HTR-8/SVneo (cell line): Measurements from ENCODE around the gene DBX2.
"Not testable (repeated sequence)": the region's sequence is repeated elsewhere in the genome, so short reads cannot be mapped to it uniquely, and the experiment has no call there.

Experiments
- DNase-seq: peaks from one replicate; pipeline ENCODE4 v3.0.0; 2011; ENCODE audit warnings: low spot score, mixed read lengths; ENCODE audit not compliant: insufficient read length
- FAIRE-seq: peaks from 2 replicates; lab custom pipeline; 2011; peaks lifted over from hg19 to GRCh38; lab: Jason Lieb, UNC

The DBX2 gene

DNA sequence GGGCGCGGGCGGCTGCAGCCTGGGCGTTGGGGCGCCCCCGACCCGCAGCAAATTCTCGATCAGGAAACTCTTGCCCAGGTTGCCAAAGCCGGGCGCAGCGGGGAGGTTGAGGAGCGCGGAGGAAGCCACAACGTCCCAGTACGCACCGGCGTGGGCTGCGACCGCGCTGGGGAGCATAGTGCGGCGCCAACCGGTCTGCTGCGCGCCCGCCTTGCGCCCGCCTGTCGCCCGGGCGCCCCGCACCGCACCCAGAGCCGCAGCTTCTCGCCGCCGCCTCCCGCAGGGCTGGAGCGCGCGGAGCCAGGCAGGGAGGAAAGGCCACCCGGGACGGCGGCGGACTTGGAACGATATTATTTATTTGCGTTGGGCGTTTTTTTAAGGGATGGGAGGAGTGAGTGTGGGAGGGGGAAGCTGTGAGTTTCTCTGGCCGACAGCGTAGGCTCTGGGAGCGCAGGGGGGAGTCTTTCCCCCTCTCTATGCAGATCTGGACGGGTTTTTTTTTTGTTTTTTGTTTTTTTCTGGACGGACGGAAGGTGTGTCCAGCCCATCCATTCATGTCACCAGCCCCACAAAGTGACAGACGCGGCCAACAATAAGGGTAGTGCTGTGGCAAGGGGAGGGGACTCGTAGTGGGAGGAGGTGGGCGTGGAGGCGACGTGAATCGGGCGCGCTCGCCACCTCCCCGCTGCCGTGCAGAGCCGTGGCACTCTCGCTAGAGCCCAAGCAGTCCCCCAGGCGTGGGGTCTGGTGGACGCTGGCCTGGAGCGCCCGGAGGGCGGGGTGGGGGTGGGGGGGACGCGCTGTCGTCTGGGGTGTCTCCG lies at the start of gene DBX2:
Gene DBX2 (minus strand): TSS at position 349 of the 821 bp plus-strand sequence. CDS start 172 bp downstream, at position 177.
- FAIRE-seq (no peak), DNase-seq (no peak)

DNA sequence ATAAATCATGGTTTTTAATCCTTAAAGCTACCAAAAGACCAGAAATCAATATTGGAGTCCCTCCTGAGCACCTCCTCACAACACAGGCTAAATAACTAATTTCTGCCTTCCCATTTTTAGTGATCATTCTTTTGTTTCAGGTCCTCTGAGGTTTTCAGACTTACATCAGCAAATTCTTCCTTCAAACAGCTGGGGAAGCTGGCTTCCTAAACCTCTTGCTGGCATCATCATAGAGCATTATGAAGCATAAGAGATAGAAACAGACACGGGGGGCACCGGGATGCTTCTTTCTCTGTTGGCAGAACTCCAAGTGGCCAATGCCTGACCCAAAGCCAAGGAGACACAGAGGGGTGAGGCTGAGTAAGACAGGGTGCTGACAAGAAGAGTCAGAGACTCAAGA lies 47.9 kb upstream of the DBX2 start:
- no peak for FAIRE-seq
- DNase-seq: no peak

DNA sequence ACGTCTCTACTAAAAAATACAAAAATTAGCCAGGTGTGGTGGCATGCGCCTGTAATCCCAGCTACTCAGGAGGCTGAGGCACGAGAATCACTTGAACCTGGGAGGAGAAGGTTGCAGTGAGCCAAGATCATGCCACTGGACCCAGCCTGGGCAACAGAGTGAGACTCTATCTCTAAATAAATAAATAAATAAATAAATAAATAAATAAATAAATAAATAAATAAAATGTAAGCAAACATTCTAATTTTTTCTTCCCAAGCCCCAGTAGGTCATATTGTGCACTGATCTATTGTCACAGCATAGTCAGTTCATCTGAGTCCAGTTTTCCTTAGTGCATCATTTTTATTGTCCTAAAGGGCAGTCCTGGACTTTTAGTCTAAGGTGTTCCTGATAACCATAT lies 44.5 kb upstream of the DBX2 start:
- FAIRE-seq: not testable (repeated sequence)

DNA sequence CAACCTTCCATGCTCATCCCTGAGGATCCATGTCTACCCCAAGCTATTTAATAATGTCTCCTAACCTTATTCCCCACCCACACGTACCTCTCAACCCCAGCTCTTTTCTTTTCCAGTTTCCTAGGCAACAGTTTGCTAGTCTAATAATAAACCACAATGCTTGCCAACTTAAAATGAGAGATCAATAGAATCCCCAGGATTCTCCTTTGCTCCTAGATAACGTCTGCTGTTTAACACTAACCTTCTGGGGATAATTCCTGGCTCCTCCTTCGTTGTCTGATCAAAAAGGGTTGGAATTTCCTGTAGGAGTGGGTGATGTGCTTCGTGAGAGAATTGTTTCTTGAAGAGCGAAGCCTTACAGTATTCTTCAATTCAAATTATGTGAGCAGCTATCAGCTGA lies 42.2 kb upstream of the DBX2 start:
- FAIRE-seq (no peak), DNase-seq (no peak)

More for the DNA sequence above, 44.5 kb upstream of the DBX2 start:
- not testable (repeated sequence) for DNase-seq

DNA sequence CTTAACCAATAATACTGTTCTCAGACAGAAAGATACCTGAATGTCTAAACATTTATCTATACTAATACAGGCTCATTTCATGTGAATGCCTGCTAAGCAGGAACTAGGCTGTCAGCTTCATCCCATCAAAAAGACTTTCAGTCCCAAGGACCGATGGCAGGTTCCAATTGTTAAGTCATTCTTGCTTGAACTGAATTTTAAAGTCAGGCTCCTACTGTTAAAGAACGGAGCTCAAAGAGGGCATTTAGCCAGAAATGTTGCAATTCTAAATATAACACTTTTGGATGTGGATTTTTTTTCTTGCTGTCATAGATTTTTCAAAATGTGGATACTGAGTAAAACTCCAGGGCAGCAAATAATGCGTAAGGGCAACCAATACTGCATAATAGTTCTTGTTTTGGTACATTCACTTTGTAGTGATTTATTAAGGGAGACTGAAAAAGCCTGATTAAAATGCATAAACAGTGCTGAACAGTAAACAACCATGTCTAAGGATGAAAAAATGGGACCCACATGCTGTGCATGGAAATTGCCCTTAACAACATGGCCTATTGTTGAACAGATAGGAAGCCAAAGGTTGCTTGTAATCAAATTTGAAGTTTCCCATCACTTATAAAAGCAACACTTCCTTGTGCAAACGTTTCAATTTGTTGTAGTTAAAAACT lies 38.6 kb upstream of the DBX2 start:
- DNase-seq: no peak
- no peak for FAIRE-seq

DNA sequence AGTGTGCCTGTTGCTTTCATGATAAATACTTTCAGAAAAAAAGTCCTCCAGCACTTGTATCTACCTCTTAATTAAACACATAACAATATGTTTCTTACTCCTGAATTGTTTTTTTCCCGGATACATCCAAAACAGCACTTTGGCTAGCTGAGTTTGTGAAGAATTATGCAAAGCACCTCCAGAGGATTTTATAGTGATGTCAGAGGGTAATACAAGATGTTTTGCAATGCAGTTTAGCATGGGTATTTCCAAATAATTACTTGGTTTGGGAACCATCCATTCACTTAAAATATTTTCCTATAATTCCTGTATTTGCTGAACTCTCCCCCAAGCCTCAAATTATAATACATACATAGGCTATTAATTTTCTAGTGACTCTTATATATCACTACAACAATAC lies 37.7 kb upstream of the DBX2 start:
- FAIRE-seq: no peak

DNA sequence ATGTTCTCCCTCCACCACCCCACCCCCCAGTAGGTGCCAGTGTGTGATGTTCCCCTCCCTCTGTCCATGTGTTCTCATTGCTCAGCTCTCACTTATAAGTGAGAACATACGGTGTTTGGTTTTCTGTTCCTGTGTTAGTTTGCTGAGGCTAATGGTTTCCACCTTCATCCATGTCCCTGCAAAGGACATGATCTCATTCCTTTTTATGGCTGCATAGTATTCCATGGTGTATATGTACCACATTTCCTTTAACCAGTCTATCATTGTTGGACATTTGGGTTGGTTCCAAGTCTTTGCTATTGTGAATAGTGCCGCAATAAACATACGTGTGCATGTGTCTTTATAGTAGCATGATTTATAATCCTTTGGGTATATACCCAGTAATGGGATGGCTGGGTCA lies 33.3 kb upstream of the DBX2 start:
- FAIRE-seq, DNase-seq: not testable (repeated sequence)

More for the DNA sequence above, 37.7 kb upstream of the DBX2 start:
- no peak for DNase-seq

DNA sequence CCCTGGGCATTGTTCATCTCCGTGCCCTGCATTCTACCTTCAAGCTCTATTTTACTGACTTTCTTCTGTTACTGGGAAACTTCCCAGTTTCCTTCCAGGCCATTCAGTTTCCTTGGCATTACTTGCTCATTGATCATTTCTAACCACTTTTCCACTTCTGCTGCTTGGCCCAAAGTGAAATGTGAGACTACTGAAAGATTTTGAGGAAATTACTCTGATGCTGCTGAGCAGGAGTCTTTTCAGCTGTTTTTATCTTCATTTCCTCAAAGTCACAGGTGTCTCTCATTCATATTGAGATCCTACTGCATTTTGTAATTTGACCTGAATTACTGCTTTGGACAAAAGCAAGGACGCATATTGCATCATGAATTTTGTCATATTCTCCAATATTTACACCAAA lies 26.4 kb upstream of the DBX2 start:
- FAIRE-seq (no peak), DNase-seq (no peak)

DNA sequence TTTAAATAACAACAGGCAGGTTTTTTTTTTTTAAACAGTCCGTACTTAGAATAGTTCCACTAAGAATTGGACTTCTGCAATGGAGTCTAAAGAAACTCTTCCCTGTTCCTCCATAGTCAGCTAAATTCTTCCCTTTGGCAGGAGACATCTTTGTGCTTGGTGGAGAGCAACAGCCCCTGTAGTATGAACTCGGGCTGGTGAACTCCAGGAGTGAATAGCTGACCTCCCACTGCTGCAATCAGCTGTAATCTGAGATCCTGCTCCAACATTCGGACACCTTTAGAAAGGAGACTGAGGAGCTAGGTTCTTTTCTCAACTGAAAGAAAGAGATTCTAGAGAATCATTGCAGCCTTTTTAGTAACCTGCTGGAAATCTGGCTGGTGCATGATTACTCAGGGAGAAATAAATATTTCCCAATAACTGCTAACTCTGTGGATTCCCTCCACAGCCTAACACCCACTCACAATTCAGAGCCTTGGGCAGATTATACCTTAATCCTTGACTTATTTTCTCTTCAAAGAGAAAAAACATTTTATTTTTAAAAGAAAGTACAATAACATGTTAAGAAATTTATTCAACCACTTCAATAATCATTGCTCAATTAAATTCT lies 25.6 kb upstream of the DBX2 start:
- DNase-seq (no peak), FAIRE-seq (no peak)

DNA sequence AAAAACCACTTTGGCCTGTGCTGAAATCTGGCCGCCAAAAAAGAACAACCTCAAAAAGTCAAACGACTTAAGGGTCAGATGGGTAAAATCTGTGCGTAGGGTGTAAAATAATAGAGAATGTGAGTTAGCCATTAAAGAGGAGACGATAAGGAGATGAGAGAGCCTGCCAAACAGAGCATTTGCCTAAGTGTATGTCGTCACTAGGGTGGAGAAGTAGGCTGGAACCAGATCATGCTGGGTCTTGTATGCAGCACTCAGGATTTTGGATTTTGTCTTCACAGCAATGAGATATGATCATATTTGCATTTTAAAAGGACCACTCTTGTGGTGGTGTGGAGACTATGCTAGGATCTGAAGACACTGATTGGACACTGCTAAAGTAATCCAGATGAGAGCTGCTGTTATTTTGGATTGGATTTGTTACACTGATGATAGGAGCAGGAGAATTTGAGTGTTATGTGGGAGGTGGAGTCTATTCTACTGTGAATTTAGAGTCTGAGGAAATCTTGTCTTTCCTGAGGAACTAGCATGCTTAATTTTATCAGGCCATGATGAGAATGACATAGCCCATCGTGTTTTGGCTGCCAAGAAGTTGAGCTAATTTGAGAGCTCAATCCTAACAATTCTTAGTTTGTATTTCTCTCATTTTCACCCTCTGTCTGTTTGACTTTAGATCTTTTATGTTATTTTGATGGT lies 24.8 kb upstream of the DBX2 start:
- DNase-seq: no peak
- FAIRE-seq: no peak

DNA sequence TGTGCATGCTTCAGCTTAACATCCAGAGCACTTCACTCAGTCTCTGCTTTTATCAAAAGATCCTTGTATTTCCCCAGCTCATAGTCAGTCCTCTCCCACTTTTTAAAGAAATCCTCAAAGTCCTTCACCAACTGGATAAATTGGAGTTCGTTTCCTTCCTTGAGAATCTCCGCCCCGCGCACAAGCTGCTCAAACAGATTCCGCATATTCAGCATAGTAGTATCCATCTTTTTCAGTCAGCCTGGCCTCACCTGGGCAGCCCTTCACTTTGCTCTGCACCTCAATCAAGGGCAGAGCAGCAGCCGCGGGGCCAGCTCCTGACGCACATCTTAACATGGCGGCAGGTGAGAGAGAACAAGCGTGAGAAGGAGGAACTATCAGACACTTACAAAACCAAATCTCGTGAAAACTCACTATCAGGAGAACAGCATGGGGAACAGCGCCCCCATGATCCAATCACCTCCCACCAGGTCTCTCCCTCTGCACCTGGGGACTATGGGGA lies 14.3 kb upstream of the DBX2 start:
- no peak for DNase-seq
- no peak for FAIRE-seq

DNA sequence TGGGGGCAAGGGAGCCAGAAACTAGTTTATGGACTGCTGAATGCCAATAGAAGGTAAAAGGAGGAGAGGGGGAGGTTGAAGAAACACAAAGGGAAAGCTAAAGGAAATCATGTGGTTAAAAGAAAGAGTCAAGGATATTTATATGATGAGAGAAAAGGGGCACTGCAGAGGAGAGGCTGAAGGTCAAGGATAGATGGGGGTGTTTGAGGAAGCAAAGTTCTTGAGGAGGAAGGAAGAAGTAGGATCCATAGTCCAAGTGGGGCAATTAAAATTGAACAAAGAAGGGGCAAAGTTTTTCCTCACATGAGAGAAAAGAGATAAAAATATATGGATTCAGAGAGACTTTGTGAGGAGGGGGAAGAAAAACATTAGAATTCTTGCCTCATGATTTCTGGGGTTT lies 10.1 kb upstream of the DBX2 start:
- no peak for DNase-seq

DNA sequence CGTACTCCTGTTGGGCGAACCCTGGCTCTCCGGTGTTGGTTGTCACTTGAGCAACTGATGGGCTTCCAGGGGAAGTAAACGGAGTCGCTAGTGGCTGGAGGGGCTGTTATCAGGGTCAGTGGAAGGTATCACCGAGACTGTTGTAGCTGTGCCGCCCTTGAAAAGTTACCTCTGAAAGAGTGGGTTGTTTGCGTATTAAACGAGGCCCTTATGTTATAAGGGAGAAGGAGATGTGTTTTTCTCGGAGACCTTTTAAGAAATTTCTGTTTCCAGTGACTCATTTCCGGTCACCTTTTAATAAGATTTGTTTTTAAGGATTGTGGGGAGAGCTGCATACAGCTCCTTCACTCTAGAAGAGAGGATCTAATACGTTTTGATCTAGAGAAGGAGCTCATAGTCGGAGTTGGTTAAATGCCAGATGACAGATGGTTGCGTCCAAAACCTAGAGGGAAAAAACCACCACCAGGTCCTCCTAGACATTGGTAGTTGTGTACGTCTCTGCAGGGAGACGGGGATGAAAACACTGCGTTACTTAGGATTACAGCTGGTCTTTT lies 750 bp upstream of the DBX2 start:
- DNase-seq: no peak
- no peak for FAIRE-seq

More for the DNA sequence above, 10.1 kb upstream of the DBX2 start:
- FAIRE-seq: no peak

DNA sequence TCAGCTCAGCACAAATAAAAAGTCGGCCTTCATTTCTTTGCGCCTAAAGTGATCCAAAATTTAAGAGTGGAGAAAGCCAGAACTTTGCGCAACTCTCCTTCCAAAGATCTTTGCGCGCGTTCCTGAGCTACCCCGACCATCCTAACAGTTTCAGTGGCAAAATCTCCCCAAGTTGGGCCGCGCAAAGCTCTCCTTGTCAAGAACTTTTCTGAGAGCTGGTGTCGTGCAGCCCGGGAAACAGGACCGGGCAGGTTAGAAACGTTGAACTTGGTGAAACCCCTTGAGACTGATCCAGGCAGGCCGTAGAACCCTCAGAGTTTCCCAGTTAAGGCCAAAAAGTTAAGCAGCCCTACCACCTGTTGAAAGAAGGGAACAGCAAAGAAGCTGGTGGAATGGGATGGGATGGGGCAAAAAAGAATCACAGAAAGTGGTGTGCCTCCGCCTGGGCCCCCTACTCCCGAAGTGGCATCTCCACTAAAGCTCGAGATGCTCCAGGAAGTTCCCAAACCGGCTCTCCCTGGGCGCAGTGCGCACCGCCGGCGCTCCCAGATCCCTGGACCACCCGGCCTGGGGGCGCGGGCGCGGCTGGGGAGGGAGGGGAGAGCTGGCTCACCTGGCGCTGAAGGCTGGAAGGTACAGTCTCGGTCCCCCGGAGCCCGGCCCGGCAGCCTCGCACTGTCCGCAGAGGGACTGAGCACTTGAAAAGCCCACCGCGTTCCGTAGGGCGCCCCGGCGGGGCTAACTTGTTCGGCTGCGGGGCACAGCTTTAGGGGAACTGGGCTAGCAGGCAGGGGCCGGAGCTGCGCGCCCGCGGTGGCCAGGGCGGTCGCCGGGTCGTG lies 768 bp downstream of the DBX2 start:
- DNase-seq (no peak), FAIRE-seq (no peak)

DNA sequence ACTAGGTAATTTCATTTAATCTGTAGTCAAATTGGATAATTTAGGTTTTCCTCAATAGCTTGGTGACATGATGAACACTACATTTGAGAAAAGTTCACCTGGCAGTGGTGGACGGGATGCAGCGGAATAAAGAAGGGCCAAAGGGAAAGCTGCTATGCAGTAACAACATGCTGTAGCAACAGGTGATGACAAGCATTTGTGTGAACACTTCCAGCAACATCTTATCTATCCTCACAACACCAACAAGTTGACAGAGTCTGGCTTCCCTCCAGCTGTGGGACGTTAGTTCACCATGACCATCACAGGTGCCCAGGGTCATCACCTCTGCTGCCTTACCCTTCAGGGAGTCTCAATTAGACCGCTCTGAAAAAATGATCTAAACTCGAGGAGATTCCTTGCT lies 8.3 kb downstream of the DBX2 start:
- no peak for DNase-seq
- no peak for FAIRE-seq

DNA sequence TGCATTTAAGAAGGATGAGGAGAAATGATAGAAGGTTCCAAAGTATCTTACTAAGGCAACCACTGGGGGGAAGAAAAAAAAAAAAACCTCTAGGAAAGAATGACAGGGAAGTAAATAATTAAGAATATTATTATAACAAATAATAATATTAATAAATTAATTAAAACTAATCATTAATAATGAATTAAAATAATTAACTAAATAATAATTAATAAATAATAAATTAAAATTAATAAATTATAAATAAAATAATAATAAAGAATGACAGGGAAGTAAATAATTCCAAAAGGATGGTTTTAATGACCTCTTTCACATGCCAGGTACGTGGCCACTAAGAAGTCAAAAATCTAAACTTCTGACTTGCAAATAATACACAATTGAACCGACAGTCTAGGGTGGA lies 9.9 kb downstream of the DBX2 start:
- FAIRE-seq: no peak
- no peak for DNase-seq

DNA sequence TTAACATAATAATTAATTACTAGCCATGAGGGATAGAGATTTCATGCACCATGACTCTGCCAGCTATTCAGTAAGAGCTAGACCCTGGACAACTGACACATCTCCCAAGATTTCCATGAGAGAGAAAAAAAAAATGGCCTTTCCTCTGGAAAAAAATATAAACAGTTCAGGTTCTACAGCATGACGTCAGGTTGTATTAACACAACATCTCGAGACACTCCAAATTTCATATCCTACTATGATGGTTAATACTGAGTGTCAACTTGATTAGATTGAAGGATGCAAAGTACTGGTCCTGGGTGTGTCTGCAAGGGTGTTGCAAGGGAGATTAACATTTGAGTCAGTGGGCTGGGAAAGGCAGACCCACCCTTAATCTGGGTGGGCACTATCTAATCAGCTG lies 11.1 kb downstream of the DBX2 start:
- FAIRE-seq (no peak), DNase-seq (no peak)

DNA sequence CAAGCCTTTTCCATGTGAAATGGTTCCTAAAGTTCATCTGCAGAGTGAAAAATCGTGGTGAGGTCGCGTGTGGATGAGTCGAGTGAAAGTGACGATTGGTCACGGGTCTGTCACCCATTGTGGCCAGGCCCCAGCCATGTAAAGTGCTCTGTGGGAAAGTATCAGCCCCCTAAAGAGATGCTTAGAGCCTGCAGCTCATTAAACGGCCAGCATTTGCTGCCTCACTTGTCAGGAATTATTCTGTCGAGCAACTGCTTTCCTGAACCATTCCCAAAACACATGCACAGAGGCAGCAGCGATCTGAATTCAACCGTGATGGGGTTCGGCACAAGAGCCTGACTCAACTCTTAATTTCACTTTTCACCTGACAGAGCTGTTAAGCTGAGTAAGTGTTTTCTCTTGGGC lies 16.0 kb downstream of the DBX2 start:
- FAIRE-seq (no peak), DNase-seq (no peak)

DNA sequence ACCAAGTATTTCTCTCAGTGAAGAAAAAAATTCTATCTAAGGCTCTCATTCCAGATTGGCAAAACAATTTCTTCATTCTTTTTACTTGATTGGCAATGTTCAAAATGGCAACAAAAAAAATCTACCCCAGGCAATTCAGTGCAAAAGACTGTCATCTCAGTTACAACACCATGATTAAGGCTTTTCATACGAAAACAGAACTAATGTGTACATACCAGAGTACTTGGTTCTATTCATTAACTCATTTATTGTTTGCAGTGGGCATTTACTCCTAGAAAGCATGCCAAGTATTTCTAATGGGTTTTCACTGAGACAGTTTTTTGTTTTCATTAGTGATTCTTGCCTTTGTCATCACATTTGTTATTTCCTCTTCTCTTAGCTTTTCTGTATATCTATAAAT lies 33.0 kb downstream of the DBX2 start:
- no peak for FAIRE-seq
- DNase-seq: no peak
